ENCODE results near the gene HNRNPDL.
"Not testable (repeated sequence)": the region's sequence is repeated elsewhere in the genome, so short reads cannot be mapped to it uniquely, and the experiment has no call there.

Gene HNRNPDL

GRCh38 chr4:82430193-82430963 lies at the start of gene HNRNPDL, which contains the start of gene ENOPH1:
Gene HNRNPDL, minus strand, starts transcription at chr4:82430462. Its CDS starts 772 bp downstream, at chr4:82429690.
Gene ENOPH1, plus strand, starts transcription at chr4:82430590. Its CDS starts 240 bp downstream, at chr4:82430830.
- H3K4me3 ChIP-seq (ENCODE audit: low read depth, low read length) = peak within 1 kb of the TSS; percentile 91
- in situ Hi-C loops (cut with HindIII; ENCODE audit: low sequenced_read_pairs) = no loop called here
- no peak for TF ChIP-seq CTCF (IDR thresholded peaks at IDR 0.05; ENCODE audit: low read depth, low read length)
- peak; percentile 97 for DNase-seq (ENCODE audit: low read depth, low spot score)

GRCh38 chr4:82479562-82479961 lies 49.3 kb upstream of the HNRNPDL start:
- DNase-seq (ENCODE audit: low read depth, low spot score) = no peak
- TF ChIP-seq CTCF (IDR thresholded peaks at IDR 0.05; ENCODE audit: low read depth, low read length) = no peak
- no peak overlapping the region for H3K4me3 ChIP-seq (ENCODE audit: low read depth, low read length)
- in situ Hi-C loops (cut with HindIII; ENCODE audit: low sequenced_read_pairs) = no loop called here

GRCh38 chr4:82477469-82477868 lies 47.2 kb upstream of the HNRNPDL start:
- in situ Hi-C loops (cut with HindIII; ENCODE audit: low sequenced_read_pairs); DNase-seq (ENCODE audit: low read depth, low spot score); H3K4me3 ChIP-seq (ENCODE audit: low read depth, low read length): not testable (repeated sequence)

- in situ Hi-C loops (cut with HindIII; ENCODE audit: low sequenced_read_pairs); H3K4me3 ChIP-seq (ENCODE audit: low read depth, low read length); DNase-seq (ENCODE audit: low read depth, low spot score): not testable (repeated sequence)
These were observed 45.7 kb upstream of the HNRNPDL start for GRCh38 chr4:82475931-82476330.

- DNase-seq (ENCODE audit: low read depth, low spot score) = no peak
- no peak overlapping the region for H3K4me3 ChIP-seq (ENCODE audit: low read depth, low read length)
- no peak for TF ChIP-seq CTCF (IDR thresholded peaks at IDR 0.05; ENCODE audit: low read depth, low read length)
- in situ Hi-C loops (cut with HindIII; ENCODE audit: low sequenced_read_pairs) = no loop called here
These were observed 43.4 kb upstream of the HNRNPDL start for GRCh38 chr4:82473621-82474164.

- DNase-seq (ENCODE audit: low read depth, low spot score); in situ Hi-C loops (cut with HindIII; ENCODE audit: low sequenced_read_pairs); H3K4me3 ChIP-seq (ENCODE audit: low read depth, low read length): not testable (repeated sequence)
These were observed 42.8 kb upstream of the HNRNPDL start for GRCh38 chr4:82473080-82473479.

- TF ChIP-seq CTCF (IDR thresholded peaks at IDR 0.05; ENCODE audit: low read depth, low read length) = peak; percentile 19
- no peak overlapping the region for H3K4me3 ChIP-seq (ENCODE audit: low read depth, low read length)
- DNase-seq (ENCODE audit: low read depth, low spot score) = peak; percentile 78
- in situ Hi-C loops (cut with HindIII; ENCODE audit: low sequenced_read_pairs) = no loop called here
These were observed 39.6 kb upstream of the HNRNPDL start for GRCh38 chr4:82469791-82470345.

- no peak for DNase-seq (ENCODE audit: low read depth, low spot score)
- H3K4me3 ChIP-seq (ENCODE audit: low read depth, low read length) = no peak overlapping the region
- in situ Hi-C loops (cut with HindIII; ENCODE audit: low sequenced_read_pairs) = no loop called here
- TF ChIP-seq CTCF (IDR thresholded peaks at IDR 0.05; ENCODE audit: low read depth, low read length) = no peak
These were observed 37.2 kb upstream of the HNRNPDL start for GRCh38 chr4:82467471-82467870.
